Epidermal melanocyte (primary cell): ENCODE measurements around the gene WDTC1.
"Not testable (repeated sequence)": the region's sequence is repeated elsewhere in the genome, so short reads cannot be mapped to it uniquely, and the experiment has no call there.

Source experiments
- DNase-seq: peaks from one replicate; pipeline ENCODE4 v3.0.0; 2011; ENCODE audit warnings: low spot score; ENCODE audit not compliant: insufficient read length

Gene WDTC1

GRCh38 chr1:27253596-27253995 lies 19.2 kb downstream of the WDTC1 start:
- no peak for DNase-seq

- no peak for DNase-seq
These were observed 20.7 kb downstream of the WDTC1 start for GRCh38 chr1:27255136-27255535.

- no peak for DNase-seq
These were observed 22.7 kb downstream of the WDTC1 start for GRCh38 chr1:27257155-27257554.

GRCh38 chr1:27258598-27258997 lies 24.2 kb downstream of the WDTC1 start:
- DNase-seq, result no peak

GRCh38 chr1:27267153-27267552 lies 32.7 kb downstream of the WDTC1 start:
- no peak for DNase-seq

GRCh38 chr1:27269276-27269675 lies 34.8 kb downstream of the WDTC1 start:
- DNase-seq, result no peak

GRCh38 chr1:27274204-27274603 lies 39.8 kb downstream of the WDTC1 start:
- no peak for DNase-seq

GRCh38 chr1:27275696-27276095 lies 41.3 kb downstream of the WDTC1 start:
- DNase-seq, result no peak

- peak; percentile 97 for DNase-seq
These were observed 50.2 kb downstream of the WDTC1 start for GRCh38 chr1:27284425-27285273.

- no peak for DNase-seq
These were observed 50.8 kb downstream of the WDTC1 start for GRCh38 chr1:27285274-27285660.

GRCh38 chr1:27285821-27286220 lies 51.4 kb downstream of the WDTC1 start:
- DNase-seq, result not testable (repeated sequence)

- DNase-seq, result not testable (repeated sequence)
These were observed 54.7 kb downstream of the WDTC1 start for GRCh38 chr1:27289125-27289524.

- DNase-seq, result no peak
These were observed 56.1 kb downstream of the WDTC1 start for GRCh38 chr1:27290581-27290980.

- no peak for DNase-seq
These were observed 57.7 kb downstream of the WDTC1 start for GRCh38 chr1:27292106-27292505.

- DNase-seq, result no peak
These were observed 59.5 kb downstream of the WDTC1 start for GRCh38 chr1:27293915-27294314.

GRCh38 chr1:27296773-27297291 lies 62.4 kb downstream of the WDTC1 start:
- DNase-seq, result peak; percentile 78

GRCh38 chr1:27297903-27298302 lies 63.5 kb downstream of the WDTC1 start:
- no peak for DNase-seq

- DNase-seq, result no peak
These were observed 64.4 kb downstream of the WDTC1 start for GRCh38 chr1:27298632-27299384.

- peak; percentile 94 for DNase-seq
These were observed 65.2 kb downstream of the WDTC1 start for GRCh38 chr1:27299385-27300271.

- peak; percentile 92 for DNase-seq
These were observed 66.1 kb downstream of the WDTC1 start for GRCh38 chr1:27300341-27301051.

GRCh38 chr1:27301052-27301422 lies 66.6 kb downstream of the WDTC1 start:
- no peak for DNase-seq
